ENCODE results near the gene TNFAIP3.

TNFAIP3 gene

GRCh38 chr6:137866200-137866913 lies 702 bp upstream of the TNFAIP3 start:
- DNase-seq = peak; percentile 82

- peak; percentile 58 for DNase-seq
These were observed 838 bp downstream of the TNFAIP3 start for GRCh38 chr6:137867685-137868509.

GRCh38 chr6:137868721-137869548 lies 1.9 kb downstream of the TNFAIP3 start:
- DNase-seq = no peak

- DNase-seq = no peak
These were observed 2.7 kb downstream of the TNFAIP3 start for GRCh38 chr6:137869549-137870307.

- DNase-seq = no peak
These were observed 3.2 kb downstream of the TNFAIP3 start for GRCh38 chr6:137870308-137870644.

- DNase-seq = no peak
These were observed 3.7 kb downstream of the TNFAIP3 start for GRCh38 chr6:137870744-137871247.

- no peak for DNase-seq
These were observed 4.2 kb downstream of the TNFAIP3 start for GRCh38 chr6:137871291-137871690.

- no peak for DNase-seq
These were observed 4.9 kb downstream of the TNFAIP3 start for GRCh38 chr6:137871831-137872454.

GRCh38 chr6:137872581-137873115 lies 5.6 kb downstream of the TNFAIP3 start:
- DNase-seq = no peak

GRCh38 chr6:137873273-137873762 lies 6.3 kb downstream of the TNFAIP3 start:
- DNase-seq = no peak

GRCh38 chr6:137874204-137875057 lies 7.4 kb downstream of the TNFAIP3 start:
- DNase-seq = no peak

GRCh38 chr6:137875058-137875520 lies 8.0 kb downstream of the TNFAIP3 start:
- no peak for DNase-seq

GRCh38 chr6:137875606-137876005 lies 8.5 kb downstream of the TNFAIP3 start:
- no peak for DNase-seq

- DNase-seq = no peak
These were observed 9.5 kb downstream of the TNFAIP3 start for GRCh38 chr6:137876547-137876946.

GRCh38 chr6:137877113-137877512 lies 10.1 kb downstream of the TNFAIP3 start:
- no peak for DNase-seq

GRCh38 chr6:137877606-137878005 lies 10.5 kb downstream of the TNFAIP3 start:
- DNase-seq = no peak

GRCh38 chr6:137878029-137878428 lies 11.0 kb downstream of the TNFAIP3 start:
- no peak for DNase-seq

GRCh38 chr6:137878486-137879285 lies 11.6 kb downstream of the TNFAIP3 start:
- DNase-seq = no peak

GRCh38 chr6:137879299-137879698 lies 12.2 kb downstream of the TNFAIP3 start:
- DNase-seq = no peak

All from NCI-H146 (cell line).